ENCODE measurements around the gene SRRM1. TPM values are rescaled to one million over a fixed set of nuclear protein-coding genes. Genes with fewer than 3 reads are reported as not detected.

Gene SRRM1
- total and polyA plus RNA-seq, 2 of the 8 experiments (the other 6 are each of a cell fraction or from before 2014, with no cell fraction given): 77.1 to 255 TPM

GRCh38 chr1:24664507-24665033 is 21.5 kb downstream of the SRRM1 start (continued):
- TF ChIP-seq ATF2 (IDR thresholded peaks at IDR 0.05; ENCODE audit: low read length): no peak
- no peak for TF ChIP-seq CTBP2 (IDR thresholded peaks at IDR 0.05; ENCODE audit: borderline replicate concordance, insufficient read depth, insufficient read length, low read length)

Measured in H1 (cell line).